ENCODE measurements around the gene PRKCD. TPM values are rescaled to one million over a fixed set of nuclear protein-coding genes. Genes with fewer than 3 reads are reported as not detected.

Gene PRKCD
- total RNA-seq, 1 experiment from 2014 or later, result 22.7 TPM

DNA sequence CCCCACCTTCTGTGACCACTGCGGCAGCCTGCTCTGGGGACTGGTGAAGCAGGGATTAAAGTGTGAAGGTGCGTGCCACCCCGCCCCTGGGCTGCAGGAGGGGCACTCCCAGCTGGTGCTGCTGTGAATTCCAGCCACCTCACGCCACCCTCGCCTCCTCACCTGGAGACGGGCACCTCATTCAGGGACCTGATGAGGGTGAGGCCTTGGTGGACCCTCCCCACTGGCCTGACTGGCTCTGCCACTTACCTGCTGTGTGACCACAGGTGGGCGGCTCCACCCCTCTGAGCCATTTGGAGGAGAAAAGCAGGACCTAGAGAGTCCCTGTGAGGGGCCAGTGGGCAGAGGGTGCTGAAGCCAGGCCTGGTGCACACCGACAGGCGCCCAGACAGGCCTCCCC lies 22.5 kb downstream of the PRKCD start:
- H3K9me3 ChIP-seq (ENCODE audit: low read length), result no peaks in the 10 kb centered on the region
- DNase-seq, result no peak
- H4K20me1 ChIP-seq (ENCODE audit: insufficient read depth, low read depth, low read length), result peaks cover 13% of the 10 kb centered on the region; the same call in 1 of the 2 replicates
- no peak overlapping the region for H3K4me2 ChIP-seq (ENCODE audit: low read depth, low read length, poor library complexity, severe bottlenecking)
- H3K9ac ChIP-seq (ENCODE audit: low read length), result no peak overlapping the region
- peaks cover 39% of the 10 kb centered on the region for H3K79me2 ChIP-seq (ENCODE audit: low read length)
- H3K27me3 ChIP-seq (ENCODE audit: low read length), result no peaks in the 10 kb centered on the region
- H3K4me3 ChIP-seq (ENCODE audit: low read length), result no peak overlapping the region
- peaks cover 51% of the 10 kb centered on the region for H3K4me1 ChIP-seq (ENCODE audit: low read length)
- no peak overlapping the region for H2AFZ ChIP-seq (ENCODE audit: low read length)
- H3K9me2 ChIP-seq (replicated peaks; ENCODE audit: insufficient read depth, low read length), result no peaks in the 10 kb centered on the region
- peaks cover 63% of the 10 kb centered on the region for H3K36me3 ChIP-seq (ENCODE audit: insufficient read depth, low read length)
- H3K27ac ChIP-seq (ENCODE audit: low read length), result no peak overlapping the region

GRCh38 chr3:53184701-53185100 lies 23.7 kb downstream of the PRKCD start:
- H3K4me2 ChIP-seq (ENCODE audit: low read depth, low read length, poor library complexity, severe bottlenecking), result no peak overlapping the region
- H3K9me3 ChIP-seq (ENCODE audit: low read length), result no peaks in the 10 kb centered on the region
- peaks cover 51% of the 10 kb centered on the region for H3K4me1 ChIP-seq (ENCODE audit: low read length)
- H2AFZ ChIP-seq (ENCODE audit: low read length), result no peak overlapping the region
- H3K9ac ChIP-seq (ENCODE audit: low read length), result no peak overlapping the region
- H3K27ac ChIP-seq (ENCODE audit: low read length), result no peak overlapping the region
- H3K9me2 ChIP-seq (replicated peaks; ENCODE audit: insufficient read depth, low read length), result no peaks in the 10 kb centered on the region
- H4K20me1 ChIP-seq (ENCODE audit: insufficient read depth, low read depth, low read length), result peaks cover 13% of the 10 kb centered on the region; the same call in 1 of the 2 replicates
- peaks cover 29% of the 10 kb centered on the region for H3K79me2 ChIP-seq (ENCODE audit: low read length)
- no peaks in the 10 kb centered on the region for H3K27me3 ChIP-seq (ENCODE audit: low read length)
- peaks cover 60% of the 10 kb centered on the region for H3K36me3 ChIP-seq (ENCODE audit: insufficient read depth, low read length)
- DNase-seq, result no peak
- H3K4me3 ChIP-seq (ENCODE audit: low read length), result no peak overlapping the region

GRCh38 chr3:53185761-53186465 lies 24.9 kb downstream of the PRKCD start:
- Histone ChIP-seq H3K36me3 (ENCODE audit: insufficient read depth, low read length) (peaks cover 59% of the 10 kb centered on the region), H3K4me1 (ENCODE audit: low read length) (peaks cover 51% of the 10 kb centered on the region), H3K9ac (ENCODE audit: low read length) (no peak overlapping the region), H3K9me3 (ENCODE audit: low read length) (no peaks in the 10 kb centered on the region), H3K27ac (ENCODE audit: low read length) (no peak overlapping the region), H4K20me1 (ENCODE audit: insufficient read depth, low read depth, low read length) (peaks cover 13% of the 10 kb centered on the region; the same call in 1 of the 2 replicates), H2AFZ (ENCODE audit: low read length) (no peak overlapping the region), H3K4me2 (ENCODE audit: low read depth, low read length, poor library complexity, severe bottlenecking) (no peak overlapping the region), H3K9me2 (replicated peaks; ENCODE audit: insufficient read depth, low read length) (no peaks in the 10 kb centered on the region), H3K79me2 (ENCODE audit: low read length) (peaks cover 19% of the 10 kb centered on the region), H3K4me3 (ENCODE audit: low read length) (no peak overlapping the region), H3K27me3 (ENCODE audit: low read length) (no peaks in the 10 kb centered on the region)
- DNase-seq, result no peak

DNA sequence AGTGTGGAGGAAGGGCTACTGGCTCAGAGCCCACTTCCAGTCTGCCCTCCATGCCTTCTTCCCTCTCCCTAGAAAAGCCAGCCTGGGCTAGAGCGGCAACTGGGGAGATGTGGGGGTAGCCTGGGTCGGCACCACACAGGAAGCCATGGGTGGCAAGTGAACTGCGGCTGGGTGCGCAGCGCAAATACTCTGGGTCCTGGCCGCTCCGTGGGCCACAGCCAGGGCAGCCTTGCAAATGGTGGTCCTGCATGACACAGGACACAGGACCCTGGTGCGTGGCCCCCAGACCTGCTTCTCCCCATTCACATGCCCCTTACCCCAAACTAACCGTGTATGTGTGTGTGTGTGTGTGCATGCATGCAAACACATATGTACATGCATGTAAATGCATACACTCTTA lies 25.7 kb downstream of the PRKCD start:
- H3K79me2 ChIP-seq (ENCODE audit: low read length), result peaks cover 11% of the 10 kb centered on the region
- H3K4me2 ChIP-seq (ENCODE audit: low read depth, low read length, poor library complexity, severe bottlenecking), result no peak overlapping the region
- H3K36me3 ChIP-seq (ENCODE audit: insufficient read depth, low read length), result peaks cover 51% of the 10 kb centered on the region
- no peak overlapping the region for H2AFZ ChIP-seq (ENCODE audit: low read length)
- peaks cover 49% of the 10 kb centered on the region for H3K4me1 ChIP-seq (ENCODE audit: low read length)
- DNase-seq, result no peak
- H3K9me2 ChIP-seq (replicated peaks; ENCODE audit: insufficient read depth, low read length), result no peaks in the 10 kb centered on the region
- no peak overlapping the region for H3K9ac ChIP-seq (ENCODE audit: low read length)
- H3K4me3 ChIP-seq (ENCODE audit: low read length), result no peak overlapping the region
- H3K9me3 ChIP-seq (ENCODE audit: low read length), result no peaks in the 10 kb centered on the region
- peaks cover 5% of the 10 kb centered on the region; the same call in 1 of the 2 replicates for H4K20me1 ChIP-seq (ENCODE audit: insufficient read depth, low read depth, low read length)
- H3K27ac ChIP-seq (ENCODE audit: low read length), result no peak overlapping the region
- H3K27me3 ChIP-seq (ENCODE audit: low read length), result no peaks in the 10 kb centered on the region

DNA sequence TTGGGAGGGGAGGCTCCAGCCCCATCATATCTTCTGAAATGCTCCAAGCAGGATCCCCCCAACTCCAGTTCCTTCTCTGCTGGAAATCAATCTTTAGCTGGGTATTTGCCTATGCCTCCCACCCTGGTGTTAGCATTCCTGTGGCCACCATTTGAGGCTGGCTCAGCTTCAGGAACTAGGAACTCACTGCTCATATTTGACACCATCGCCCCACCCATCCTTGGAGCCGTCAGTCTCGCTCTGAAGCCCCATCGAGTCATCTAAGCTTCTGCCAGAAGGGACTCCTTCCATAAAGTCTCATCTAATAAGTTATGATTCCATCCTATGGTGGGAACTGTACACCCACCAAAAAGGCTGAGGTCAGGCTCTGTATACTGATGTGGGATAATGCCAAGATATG lies 26.4 kb downstream of the PRKCD start:
- no peak overlapping the region for H3K9ac ChIP-seq (ENCODE audit: low read length)
- 0 out of 2 replicates have a peak, but pooled peaks cover 5% of the 10 kb centered on the region for H4K20me1 ChIP-seq (ENCODE audit: insufficient read depth, low read depth, low read length)
- DNase-seq, result no peak
- H3K27me3 ChIP-seq (ENCODE audit: low read length), result no peaks in the 10 kb centered on the region
- no peak overlapping the region for H3K4me3 ChIP-seq (ENCODE audit: low read length)
- H3K27ac ChIP-seq (ENCODE audit: low read length), result no peak overlapping the region
- H3K9me3 ChIP-seq (ENCODE audit: low read length), result no peaks in the 10 kb centered on the region
- H3K9me2 ChIP-seq (replicated peaks; ENCODE audit: insufficient read depth, low read length), result no peaks in the 10 kb centered on the region
- H3K4me1 ChIP-seq (ENCODE audit: low read length), result peaks cover 55% of the 10 kb centered on the region
- no peak overlapping the region for H3K4me2 ChIP-seq (ENCODE audit: low read depth, low read length, poor library complexity, severe bottlenecking)
- H3K36me3 ChIP-seq (ENCODE audit: insufficient read depth, low read length), result peaks cover 44% of the 10 kb centered on the region
- no peak overlapping the region for H2AFZ ChIP-seq (ENCODE audit: low read length)
- H3K79me2 ChIP-seq (ENCODE audit: low read length), result 0 out of 2 replicates have a peak, but pooled peaks cover 7% of the 10 kb centered on the region

GRCh38 chr3:53188136-53188685 lies 27.2 kb downstream of the PRKCD start:
- Histone ChIP-seq H4K20me1 (ENCODE audit: insufficient read depth, low read depth, low read length) (no peaks in the 10 kb centered on the region), H3K79me2 (ENCODE audit: low read length) (0 out of 2 replicates have a peak, but pooled peaks cover 3% of the 10 kb centered on the region), H3K4me3 (ENCODE audit: low read length) (no peak overlapping the region), H3K27me3 (ENCODE audit: low read length) (no peaks in the 10 kb centered on the region), H3K27ac (ENCODE audit: low read length) (no peak overlapping the region), H3K9ac (ENCODE audit: low read length) (no peak overlapping the region), H3K9me3 (ENCODE audit: low read length) (no peaks in the 10 kb centered on the region), H2AFZ (ENCODE audit: low read length) (no peak overlapping the region), H3K4me2 (ENCODE audit: low read depth, low read length, poor library complexity, severe bottlenecking) (no peak overlapping the region), H3K9me2 (replicated peaks; ENCODE audit: insufficient read depth, low read length) (no peaks in the 10 kb centered on the region), H3K36me3 (ENCODE audit: insufficient read depth, low read length) (peaks cover 40% of the 10 kb centered on the region), H3K4me1 (ENCODE audit: low read length) (peaks cover 63% of the 10 kb centered on the region)
- no peak for DNase-seq

- Histone ChIP-seq H3K27me3 (ENCODE audit: low read length) (no peaks in the 10 kb centered on the region), H3K36me3 (ENCODE audit: insufficient read depth, low read length) (peaks cover 39% of the 10 kb centered on the region), H3K4me1 (ENCODE audit: low read length) (peaks cover 68% of the 10 kb centered on the region), H3K79me2 (ENCODE audit: low read length) (0 out of 2 replicates have a peak, but pooled peaks cover 3% of the 10 kb centered on the region), H4K20me1 (ENCODE audit: insufficient read depth, low read depth, low read length) (no peaks in the 10 kb centered on the region), H3K4me3 (ENCODE audit: low read length) (no peak overlapping the region), H3K4me2 (ENCODE audit: low read depth, low read length, poor library complexity, severe bottlenecking) (no peak overlapping the region), H2AFZ (ENCODE audit: low read length) (no peak overlapping the region), H3K9ac (ENCODE audit: low read length) (no peak overlapping the region), H3K9me2 (replicated peaks; ENCODE audit: insufficient read depth, low read length) (no peaks in the 10 kb centered on the region), H3K9me3 (ENCODE audit: low read length) (no peaks in the 10 kb centered on the region), H3K27ac (ENCODE audit: low read length) (no peak overlapping the region)
- no peak for DNase-seq
Observed at GRCh38 chr3:53188720-53189119, 27.7 kb downstream of the PRKCD start.

DNA sequence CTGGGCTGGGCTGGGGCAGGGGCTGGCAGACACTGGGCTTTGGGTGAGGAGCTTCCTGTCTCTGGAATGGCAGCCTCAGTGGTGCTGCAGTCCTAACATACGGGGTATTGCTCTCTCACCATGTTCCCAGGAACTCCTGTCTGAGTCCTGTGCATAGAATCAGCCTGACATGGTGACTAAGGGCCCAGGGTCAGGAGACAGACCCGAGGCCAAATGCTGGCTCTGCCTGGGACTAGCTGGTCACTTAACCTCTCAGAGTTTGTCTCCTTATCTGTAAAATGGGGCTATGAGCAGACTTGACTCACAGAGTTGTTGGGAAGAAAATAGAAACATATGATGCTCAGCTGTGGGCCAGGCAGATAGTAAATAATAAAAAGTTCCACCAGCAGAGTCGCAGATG lies 28.3 kb downstream of the PRKCD start:
- H3K4me2 ChIP-seq (ENCODE audit: low read depth, low read length, poor library complexity, severe bottlenecking), result no peak overlapping the region
- H3K9ac ChIP-seq (ENCODE audit: low read length), result no peak overlapping the region
- H3K27ac ChIP-seq (ENCODE audit: low read length), result peak overlapping the region; percentile 58
- no peaks in the 10 kb centered on the region for H3K9me3 ChIP-seq (ENCODE audit: low read length)
- H4K20me1 ChIP-seq (ENCODE audit: insufficient read depth, low read depth, low read length), result no peaks in the 10 kb centered on the region
- no peak for DNase-seq
- peaks cover 74% of the 10 kb centered on the region for H3K4me1 ChIP-seq (ENCODE audit: low read length)
- no peak overlapping the region for H3K4me3 ChIP-seq (ENCODE audit: low read length)
- H3K79me2 ChIP-seq (ENCODE audit: low read length), result 0 out of 2 replicates have a peak, but pooled peaks cover 3% of the 10 kb centered on the region
- no peaks in the 10 kb centered on the region for H3K27me3 ChIP-seq (ENCODE audit: low read length)
- peaks cover 39% of the 10 kb centered on the region for H3K36me3 ChIP-seq (ENCODE audit: insufficient read depth, low read length)
- H2AFZ ChIP-seq (ENCODE audit: low read length), result no peak overlapping the region
- H3K9me2 ChIP-seq (replicated peaks; ENCODE audit: insufficient read depth, low read length), result no peaks in the 10 kb centered on the region
